HG02884 (cell line): ENCODE data around the gene ASH1L.
"Not testable (repeated sequence)": the region's sequence is repeated elsewhere in the genome, so short reads cannot be mapped to it uniquely, and the experiment has no call there.

ENCODE experiments used
- ATAC-seq: cut with Tn5 transposase; IDR thresholded peaks from one replicate; pipeline ENCODE4 v1.9.1; 2021; ENCODE audit warnings: mild to moderate bottlenecking, moderate library complexity; ENCODE audit not compliant: unreplicated experiment

The ASH1L gene

GRCh38 chr1:155455588-155456195 is 106.9 kb downstream of the ASH1L start:
- ATAC-seq = no peak

- ATAC-seq = no peak
These were observed 108.5 kb downstream of the ASH1L start for GRCh38 chr1:155454096-155454495.

- no peak for ATAC-seq
These were observed 109.5 kb downstream of the ASH1L start for GRCh38 chr1:155453141-155453540.

GRCh38 chr1:155451199-155451598 is 111.4 kb downstream of the ASH1L start:
- ATAC-seq = no peak

GRCh38 chr1:155442431-155442830 is 120.2 kb downstream of the ASH1L start:
- not testable (repeated sequence) for ATAC-seq

GRCh38 chr1:155437405-155437804 is 125.2 kb downstream of the ASH1L start:
- ATAC-seq = no peak

GRCh38 chr1:155433831-155434389 is 128.7 kb downstream of the ASH1L start:
- not testable (repeated sequence) for ATAC-seq

GRCh38 chr1:155433128-155433830 is 129.3 kb downstream of the ASH1L start:
- not testable (repeated sequence) for ATAC-seq

- ATAC-seq = no peak
These were observed 138.5 kb downstream of the ASH1L start for GRCh38 chr1:155424091-155424490.

GRCh38 chr1:155420788-155421187 is 141.8 kb downstream of the ASH1L start:
- no peak for ATAC-seq

GRCh38 chr1:155411840-155412239 is 150.8 kb downstream of the ASH1L start:
- ATAC-seq = not testable (repeated sequence)

- ATAC-seq = no peak
These were observed 151.7 kb downstream of the ASH1L start for GRCh38 chr1:155410931-155411330.

- ATAC-seq = no peak
These were observed 165.6 kb downstream of the ASH1L start for GRCh38 chr1:155396874-155397476.

GRCh38 chr1:155392898-155393411 is 169.6 kb downstream of the ASH1L start:
- ATAC-seq = no peak

GRCh38 chr1:155389826-155390225 is 172.8 kb downstream of the ASH1L start:
- no peak for ATAC-seq

- not testable (repeated sequence) for ATAC-seq
These were observed 176.8 kb downstream of the ASH1L start for GRCh38 chr1:155385836-155386235.

GRCh38 chr1:155383406-155383805 is 179.2 kb downstream of the ASH1L start:
- ATAC-seq = no peak

GRCh38 chr1:155379631-155380090 is 182.9 kb downstream of the ASH1L start:
- ATAC-seq = no peak

GRCh38 chr1:155379180-155379579 is 183.4 kb downstream of the ASH1L start:
- ATAC-seq = no peak

- ATAC-seq = no peak
These were observed 202.6 kb downstream of the ASH1L start for GRCh38 chr1:155360051-155360450.

- no peak for ATAC-seq
These were observed 210.0 kb downstream of the ASH1L start for GRCh38 chr1:155352631-155353030.
